IPS DF 6.9 (cell line): Measurements from ENCODE around the gene XAGE5.
"Not testable (repeated sequence)": the region's sequence is repeated elsewhere in the genome, so short reads cannot be mapped to it uniquely, and the experiment has no call there.

ENCODE experiments used
- DNase-seq: peaks from one replicate; pipeline ENCODE4 v3.0.0-alpha.2; 2013; ENCODE audit warnings: low read depth, low spot score
- H3K27ac ChIP-seq: one replicate; pipeline ENCODE4 v1.5.1; 2013; ENCODE audit warnings: low read length, control low read depth
- H3K27me3 ChIP-seq: 2 replicates; pipeline ENCODE4 v1.6.1; 2013; ENCODE audit warnings: mild to moderate bottlenecking, low read length; ENCODE audit not compliant: control insufficient read depth, insufficient read depth
- H3K36me3 ChIP-seq: 2 replicates; pipeline ENCODE4 v1.6.1; 2013; ENCODE audit warnings: low read length; ENCODE audit not compliant: control insufficient read depth, insufficient read depth
- H3K4me1 ChIP-seq: 2 replicates; pipeline ENCODE4 v1.6.1; 2013; ENCODE audit warnings: low read length; ENCODE audit not compliant: control insufficient read depth, insufficient read depth
- H3K4me3 ChIP-seq: 2 replicates; pipeline ENCODE4 v1.5.1; 2013; ENCODE audit warnings: mild to moderate bottlenecking, low read length
- H3K9me3 ChIP-seq: 2 replicates; pipeline ENCODE4 v1.6.1; 2013; ENCODE audit warnings: low read length, inconsistent platforms; ENCODE audit not compliant: control insufficient read depth, insufficient read depth
- WGBS: extraction: QIAGEN DNeasy Blood & Tissue Kit; methylation state at CpG from one replicate; pipeline ENCODE4 v1.1.7; 2013; ENCODE audit warnings: mixed read lengths, missing lambda C conversion rate; ENCODE audit not compliant: insufficient read length, insufficient coverage; 5-methylcytosine and 5-hydroxymethylcytosine counted together

XAGE5 gene

DNA sequence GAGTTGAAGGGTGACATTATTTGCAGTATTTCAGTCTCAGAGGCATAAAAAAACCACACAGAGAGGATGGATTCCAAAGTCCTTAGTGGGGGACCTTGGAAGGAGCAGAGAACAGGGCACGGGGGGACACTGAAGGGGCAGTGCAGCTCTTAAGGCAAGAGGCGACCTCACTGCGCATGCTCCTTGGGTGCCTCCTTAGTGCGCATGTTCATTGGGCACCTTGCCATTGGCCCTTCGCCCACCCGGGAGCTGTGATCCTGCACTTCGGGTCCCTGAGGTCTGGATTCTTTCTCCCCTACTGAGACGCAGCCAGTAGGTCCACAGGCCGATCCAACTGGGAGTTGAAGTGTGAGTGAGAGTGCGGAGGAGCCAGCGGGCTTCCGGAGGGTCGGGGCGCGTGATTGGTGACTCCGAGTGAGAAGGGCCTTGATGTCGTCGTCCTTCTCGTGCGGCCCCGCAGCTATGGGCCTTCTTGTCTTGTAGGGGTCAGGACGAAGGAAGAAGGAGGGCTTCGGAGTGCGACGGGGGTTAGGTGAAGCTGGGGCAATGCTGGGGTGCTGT lies at the start of gene XAGE5:
TSS of gene XAGE5 (plus strand) at position 223 of the 561 bp plus-strand sequence. CDS start 1,280 bp downstream, outside the sequence.
- Histone ChIP-seq H3K27me3 (no peaks in the 10 kb centered on the region), H3K4me1 (no peaks in the 10 kb centered on the region), H3K36me3 (no peaks in the 10 kb centered on the region), H3K27ac (no peak within 1 kb of the TSS), H3K4me3 (no peak within 1 kb of the TSS), H3K9me3 (no peaks in the 10 kb centered on the region)
- WGBS, result no CpG with 5 or more reads among the region's 25 CpGs
- DNase-seq, result no peak

GRCh38 chrX:52765983-52766382 lies 45.1 kb upstream of the XAGE5 start:
- H3K36me3 ChIP-seq, H3K27ac ChIP-seq, H3K9me3 ChIP-seq, H3K4me1 ChIP-seq, H3K27me3 ChIP-seq, DNase-seq, H3K4me3 ChIP-seq: not testable (repeated sequence)
- no CpG with 5 or more reads among the region's 5 CpGs for WGBS

- not testable (repeated sequence) for H3K27me3 ChIP-seq, H3K27ac ChIP-seq, H3K4me1 ChIP-seq, H3K36me3 ChIP-seq, H3K4me3 ChIP-seq, H3K9me3 ChIP-seq, DNase-seq
- no CpG with 5 or more reads among the region's 11 CpGs for WGBS
Measured at GRCh38 chrX:52773504-52773903, 37.6 kb upstream of the XAGE5 start.

DNA sequence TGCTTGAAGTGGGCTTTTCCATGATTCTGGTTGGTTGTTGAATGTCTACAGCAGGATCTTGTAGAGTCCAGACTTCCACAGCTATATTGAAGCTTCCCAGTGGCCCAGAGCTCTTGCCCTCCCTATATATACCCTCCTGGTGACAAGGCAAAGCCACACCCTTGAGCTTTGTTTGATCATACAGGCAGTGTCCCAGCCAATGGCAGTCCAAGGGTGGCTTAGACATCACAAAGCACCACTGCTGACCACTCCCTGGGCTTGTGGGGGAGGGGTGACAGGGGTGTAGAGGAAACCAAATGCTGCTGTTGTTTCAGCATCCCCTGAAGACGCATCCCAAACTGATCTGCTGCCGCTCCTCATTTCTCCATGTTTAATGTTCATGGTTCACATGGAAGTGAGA lies 13.8 kb upstream of the XAGE5 start, which contains the start of gene SPANXN5:
TSS of gene SPANXN5 (minus strand) at position 101 of the 400 bp plus-strand sequence. CDS start at position 22, 79 bp downstream.
- not testable (repeated sequence) for DNase-seq, H3K4me1 ChIP-seq, H3K4me3 ChIP-seq, H3K9me3 ChIP-seq, H3K27ac ChIP-seq, H3K27me3 ChIP-seq, H3K36me3 ChIP-seq
- WGBS, result no CpG with 5 or more reads among the region's 2 CpGs

- DNase-seq, H3K9me3 ChIP-seq, H3K27ac ChIP-seq, H3K4me1 ChIP-seq, H3K4me3 ChIP-seq, H3K27me3 ChIP-seq, H3K36me3 ChIP-seq: not testable (repeated sequence)
- WGBS, result no CpG with 5 or more reads among the region's 2 CpGs
Measured at GRCh38 chrX:52804876-52805275, 6.2 kb upstream of the XAGE5 start.

DNA sequence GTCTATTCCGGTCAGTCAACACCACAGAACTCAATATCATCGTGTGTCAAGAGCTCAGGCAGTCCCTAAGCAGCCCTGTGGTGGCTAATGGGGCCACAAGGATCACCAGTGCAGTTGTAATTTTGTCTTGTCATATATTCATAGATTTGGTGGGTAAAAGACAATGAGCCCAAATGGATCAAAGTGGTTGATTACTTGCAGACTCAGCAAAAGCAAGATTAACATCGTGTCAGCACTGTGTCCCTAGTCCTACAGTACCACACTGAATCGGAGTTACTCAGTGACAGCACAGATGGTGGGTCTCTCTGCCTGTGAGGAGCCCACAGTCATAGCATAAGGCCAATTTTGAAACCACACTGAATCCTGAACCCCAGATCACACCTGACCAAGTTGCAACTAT lies 8.7 kb downstream of the XAGE5 start:
- no peak for DNase-seq
- Histone ChIP-seq H3K36me3 (no peaks in the 10 kb centered on the region), H3K4me3 (no peak overlapping the region), H3K27me3 (no peaks in the 10 kb centered on the region), H3K4me1 (no peaks in the 10 kb centered on the region), H3K27ac (no peak overlapping the region), H3K9me3 (no peaks in the 10 kb centered on the region; the same call in 1 of the 2 replicates)
- WGBS, result no CpG with 5 or more reads among the region's 4 CpGs

DNA sequence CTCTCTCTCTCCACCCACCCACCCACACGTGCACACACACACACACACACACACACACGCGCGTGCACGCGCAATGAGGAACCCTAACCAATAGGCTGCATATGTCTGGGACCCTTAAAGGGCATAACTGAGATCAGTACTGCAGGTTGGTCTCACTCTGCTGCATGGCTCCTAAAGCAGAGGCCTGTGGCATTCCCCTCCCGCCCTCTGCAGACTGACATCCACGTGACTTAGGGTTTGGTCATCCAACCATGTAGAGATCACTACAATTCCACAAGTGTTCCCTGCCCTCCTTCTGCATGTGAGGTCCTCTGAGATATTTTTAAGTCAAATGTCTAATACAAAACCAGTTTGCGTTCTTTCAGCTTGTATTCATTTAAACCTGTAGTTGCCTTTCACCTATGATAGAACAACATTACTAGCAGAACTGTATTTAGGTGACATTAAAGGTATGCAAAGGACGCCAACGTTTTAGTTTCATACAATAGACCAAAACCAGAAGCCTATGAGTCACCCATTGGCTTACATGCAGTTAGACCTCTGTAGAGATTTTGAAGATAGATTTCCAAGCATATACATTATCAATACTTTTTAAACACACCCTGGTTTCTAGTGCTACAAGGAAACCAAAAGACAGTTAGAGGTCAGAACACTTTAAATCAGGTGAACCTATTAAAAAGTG lies 10.1 kb downstream of the XAGE5 start:
- no peak overlapping the region for H3K4me3 ChIP-seq
- no CpG with 5 or more reads among the region's 11 CpGs for WGBS
- no peaks in the 10 kb centered on the region; the same call in 1 of the 2 replicates for H3K9me3 ChIP-seq
- H3K4me1 ChIP-seq, result no peaks in the 10 kb centered on the region
- no peaks in the 10 kb centered on the region for H3K36me3 ChIP-seq
- no peak overlapping the region for H3K27ac ChIP-seq
- DNase-seq, result no peak
- H3K27me3 ChIP-seq, result no peaks in the 10 kb centered on the region

DNA sequence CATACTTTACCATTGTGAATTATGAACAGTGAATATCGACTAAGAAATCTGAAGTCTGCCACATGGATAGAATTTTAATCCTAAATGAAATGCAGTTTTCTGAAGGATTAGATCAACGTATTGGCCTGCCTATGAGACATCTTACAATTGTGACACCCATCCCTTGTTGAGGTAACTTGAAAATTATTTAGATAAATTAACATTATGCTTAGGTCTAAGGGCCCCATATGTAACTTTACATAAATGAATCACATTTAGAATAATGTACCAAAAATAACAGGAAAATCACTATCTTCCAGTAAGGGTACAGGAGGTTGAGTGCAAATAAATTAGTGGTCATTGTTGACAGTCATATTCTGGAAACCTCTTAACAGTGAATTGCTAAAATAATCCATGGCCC lies 13.5 kb downstream of the XAGE5 start:
- no peak overlapping the region for H3K27ac ChIP-seq
- WGBS, result no CpG with 5 or more reads among the region's 2 CpGs
- no peaks in the 10 kb centered on the region for H3K36me3 ChIP-seq
- no peaks in the 10 kb centered on the region for H3K27me3 ChIP-seq
- no peak for DNase-seq
- no peaks in the 10 kb centered on the region for H3K4me1 ChIP-seq
- H3K9me3 ChIP-seq, result no peaks in the 10 kb centered on the region
- no peak overlapping the region for H3K4me3 ChIP-seq

GRCh38 chrX:52830551-52830950 lies 19.5 kb downstream of the XAGE5 start:
- Histone ChIP-seq H3K4me1 (no peaks in the 10 kb centered on the region), H3K36me3 (no peaks in the 10 kb centered on the region), H3K27me3 (no peaks in the 10 kb centered on the region), H3K27ac (no peak overlapping the region), H3K9me3 (no peaks in the 10 kb centered on the region), H3K4me3 (no peak overlapping the region)
- no peak for DNase-seq
- no CpG with 5 or more reads among the region's 3 CpGs for WGBS

- DNase-seq, result no peak
- Histone ChIP-seq H3K9me3 (no peaks in the 10 kb centered on the region), H3K27me3 (no peaks in the 10 kb centered on the region), H3K4me1 (no peaks in the 10 kb centered on the region), H3K36me3 (no peaks in the 10 kb centered on the region), H3K27ac (no peak overlapping the region), H3K4me3 (no peak overlapping the region)
- no CpG with 5 or more reads among the region's 2 CpGs for WGBS
Measured at GRCh38 chrX:52839137-52839536, 28.1 kb downstream of the XAGE5 start.

GRCh38 chrX:52843619-52844018 lies 32.5 kb downstream of the XAGE5 start:
- no CpG with 5 or more reads among the region's 3 CpGs for WGBS
- not testable (repeated sequence) for H3K36me3 ChIP-seq, H3K4me3 ChIP-seq, H3K27ac ChIP-seq, H3K27me3 ChIP-seq, H3K4me1 ChIP-seq, H3K9me3 ChIP-seq, DNase-seq
